HG03520 (cell line): ENCODE data around the gene PRKCE.
"Not testable (repeated sequence)": the region's sequence is repeated elsewhere in the genome, so short reads cannot be mapped to it uniquely, and the experiment has no call there.

Experiments
- ATAC-seq: cut with Tn5 transposase; IDR thresholded peaks from one replicate; pipeline ENCODE4 v1.9.1; 2021; ENCODE audit warnings: mild to moderate bottlenecking, moderate library complexity; ENCODE audit not compliant: unreplicated experiment

PRKCE gene

DNA sequence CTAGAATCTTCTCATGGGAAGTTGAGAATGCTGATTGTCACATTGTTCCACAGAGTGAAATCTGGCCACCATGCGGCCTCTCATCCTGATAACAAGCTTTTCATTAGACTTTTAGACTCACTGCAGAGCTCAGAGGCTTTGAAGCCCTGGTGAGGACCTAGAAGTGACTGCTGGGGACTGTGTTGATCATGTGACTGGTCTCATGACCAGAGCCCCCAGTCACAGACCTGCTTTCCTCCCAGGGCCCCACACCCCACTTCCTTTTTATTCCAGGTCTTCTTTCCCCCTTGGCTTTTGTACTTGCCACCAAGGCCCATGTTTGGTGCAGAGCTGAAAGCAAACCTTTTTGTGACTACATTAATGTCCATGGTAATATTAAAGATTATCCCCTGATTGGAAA lies 45.2 kb downstream of the PRKCE start:
- ATAC-seq = no peak

DNA sequence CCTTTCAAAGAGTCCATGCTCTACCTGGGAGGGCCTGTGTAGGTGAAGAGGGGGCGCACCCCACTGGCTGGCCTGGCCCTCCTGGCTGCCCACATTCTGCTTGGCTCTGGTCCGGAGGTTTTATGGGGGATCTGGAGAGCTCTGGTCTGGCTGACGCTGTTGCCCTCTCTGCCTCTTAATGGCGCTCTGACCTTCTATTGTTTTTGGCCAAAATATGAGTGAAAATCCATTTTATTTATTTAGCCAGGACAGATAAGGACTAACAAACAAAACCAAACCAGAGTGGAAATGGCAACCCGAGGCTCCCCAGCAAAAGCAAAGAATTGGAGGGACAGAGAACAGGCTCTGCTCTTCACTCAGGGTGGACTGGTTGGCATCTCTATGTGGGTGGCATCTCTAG lies 45.7 kb downstream of the PRKCE start:
- no peak for ATAC-seq

DNA sequence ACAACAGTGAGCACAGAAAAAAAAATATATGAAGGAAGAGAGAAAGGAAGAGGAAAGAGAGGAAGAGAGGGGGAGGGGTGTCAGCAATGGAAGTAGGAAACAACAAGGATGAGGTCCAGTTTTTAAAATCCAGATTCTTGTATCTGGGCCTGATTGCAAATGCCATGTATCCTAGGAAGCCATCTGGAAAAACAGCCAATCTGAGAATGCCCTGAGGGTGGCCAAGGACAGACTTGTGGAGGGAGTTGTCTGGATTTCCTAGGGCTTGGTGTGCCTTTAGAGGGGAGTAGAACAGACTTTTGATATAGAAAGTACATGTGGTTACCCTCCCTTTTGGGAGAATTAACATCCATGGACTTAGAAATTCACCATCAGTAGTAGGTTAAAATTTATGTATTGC lies 47.1 kb downstream of the PRKCE start:
- no peak for ATAC-seq

DNA sequence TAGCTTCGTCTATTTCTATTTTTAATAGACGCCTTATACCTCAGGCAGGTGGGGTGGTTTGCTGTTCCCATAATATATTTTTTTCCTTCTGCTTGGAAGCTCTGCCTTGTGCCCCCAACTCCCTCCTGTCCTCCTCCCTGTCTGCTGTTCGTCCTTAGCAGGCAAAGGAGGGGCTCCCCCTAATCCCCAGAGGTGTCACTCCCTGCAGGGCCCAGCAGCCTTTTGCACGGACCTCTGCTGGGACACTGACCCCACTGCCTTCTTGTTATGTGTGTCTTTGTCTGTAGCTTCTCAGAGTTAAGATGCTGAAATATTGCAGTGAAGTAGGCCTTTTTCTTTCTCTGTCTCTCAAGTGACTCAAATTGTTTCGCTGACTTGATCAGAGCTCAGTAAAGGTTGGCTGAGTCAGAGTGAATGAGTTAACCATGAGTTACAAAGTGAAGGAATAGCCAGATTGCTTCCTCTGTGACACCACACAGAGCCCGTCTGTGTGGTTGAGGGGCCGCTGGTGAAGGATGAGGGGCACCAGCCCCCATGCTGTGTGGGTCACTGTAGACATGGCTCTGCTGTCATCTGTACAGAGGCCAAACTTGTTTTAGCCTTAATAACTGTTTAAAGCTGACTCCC lies 47.7 kb downstream of the PRKCE start:
- ATAC-seq = no peak

DNA sequence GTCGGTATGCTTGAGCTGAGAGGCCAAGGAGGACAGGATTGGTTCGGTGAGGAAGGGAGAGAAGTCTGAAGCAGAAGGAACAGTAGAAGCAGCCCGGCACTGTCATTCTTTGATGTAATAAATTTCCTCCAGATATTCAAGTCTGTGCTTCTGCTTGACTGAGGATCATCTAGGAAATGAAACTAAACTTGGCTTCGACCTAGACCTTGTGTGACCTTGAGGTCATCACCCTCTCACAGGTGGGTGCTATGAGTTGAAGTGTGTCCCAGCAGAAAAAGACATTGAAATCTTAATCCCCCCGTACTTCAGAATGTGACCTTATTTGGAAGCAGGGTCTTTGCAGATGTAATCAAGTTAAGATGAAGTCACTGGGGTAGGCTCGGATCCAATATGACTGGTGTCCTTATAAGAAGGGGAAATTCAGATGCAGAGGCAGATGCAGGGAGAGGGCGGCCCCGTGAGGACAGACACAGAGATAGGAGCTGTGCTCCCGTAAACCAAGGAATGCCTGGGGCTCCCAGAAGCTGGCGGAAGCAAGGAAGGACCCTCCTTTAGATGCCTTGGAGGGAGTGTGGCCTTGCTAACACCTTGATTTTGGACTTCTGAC lies 49.0 kb downstream of the PRKCE start:
- no peak for ATAC-seq

DNA sequence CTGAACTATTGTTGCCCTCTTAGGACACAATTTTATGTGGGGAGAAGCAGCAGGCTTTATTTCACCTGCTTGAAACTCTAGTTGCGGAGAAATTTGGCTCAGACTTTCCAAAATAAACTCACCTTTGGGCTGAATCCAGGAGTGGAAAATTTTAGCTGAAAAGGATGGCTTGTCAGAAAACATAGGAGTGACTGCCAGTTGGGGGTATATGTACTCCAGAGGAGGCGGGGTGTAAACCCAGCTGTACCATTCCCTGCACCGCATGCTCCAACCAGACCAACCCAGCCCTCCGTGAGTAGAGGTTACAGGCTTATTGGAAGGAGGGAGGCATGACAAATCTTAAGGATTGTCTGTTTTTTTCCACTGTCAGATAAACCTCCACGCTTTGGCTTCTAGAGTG lies 53.8 kb downstream of the PRKCE start:
- ATAC-seq = no peak

DNA sequence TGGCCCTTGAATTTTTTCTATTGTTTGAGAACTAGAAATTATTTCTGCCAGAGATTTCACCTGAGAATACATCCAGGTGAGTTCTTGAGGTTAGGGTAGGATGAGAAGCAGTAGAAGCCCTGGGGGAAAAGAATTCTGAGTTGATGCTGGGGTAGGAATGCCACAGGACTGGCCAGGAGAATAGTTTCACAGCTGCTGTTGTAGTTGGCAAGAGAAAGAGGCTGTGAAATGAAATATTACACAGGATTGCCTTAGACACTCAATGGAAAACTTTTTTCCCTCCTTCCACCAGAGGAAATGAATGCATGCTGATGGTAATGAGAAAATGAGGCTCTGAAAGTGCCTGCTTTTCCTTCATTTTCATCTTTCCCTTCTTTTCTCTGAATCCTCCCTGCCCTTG lies 54.6 kb downstream of the PRKCE start:
- no peak for ATAC-seq

DNA sequence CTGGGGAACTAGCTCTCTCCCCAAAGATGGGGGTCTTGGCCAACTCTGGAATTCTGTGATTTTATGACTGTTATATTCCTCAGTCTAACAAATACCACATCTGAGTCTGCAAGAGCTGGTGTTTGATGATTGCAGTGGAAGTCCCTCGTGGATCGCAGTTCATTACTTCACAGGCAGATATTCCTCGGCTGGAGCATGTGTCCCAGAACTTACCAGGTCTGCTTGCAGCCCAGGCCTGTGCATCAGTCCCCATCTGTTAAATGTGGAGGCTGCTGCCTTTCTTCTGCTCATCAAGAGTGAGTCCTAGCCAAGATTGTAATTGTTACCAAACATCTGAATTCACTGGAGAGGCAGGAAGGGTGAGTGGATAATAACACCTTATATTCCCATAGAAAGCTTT lies 55.5 kb downstream of the PRKCE start:
- ATAC-seq = no peak

DNA sequence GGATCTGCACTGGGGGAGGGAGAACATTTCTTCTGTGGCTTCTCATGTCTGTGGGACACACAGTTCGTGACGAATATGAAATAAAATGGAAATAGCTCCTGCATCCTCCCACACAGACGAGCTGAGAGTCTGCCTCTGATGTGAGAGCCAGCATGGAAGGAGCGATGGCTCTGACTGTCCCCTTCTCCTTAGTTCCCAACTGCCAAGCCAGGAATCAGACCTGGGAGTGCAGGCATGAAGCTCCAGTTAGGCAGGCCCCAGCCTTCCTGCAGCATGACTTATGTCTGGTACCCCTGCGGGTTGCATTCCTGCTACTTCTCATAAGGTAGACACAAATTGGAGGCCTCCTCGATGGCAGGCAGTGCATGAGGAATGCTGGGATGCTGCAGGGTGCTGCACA lies 56.2 kb downstream of the PRKCE start:
- no peak for ATAC-seq

DNA sequence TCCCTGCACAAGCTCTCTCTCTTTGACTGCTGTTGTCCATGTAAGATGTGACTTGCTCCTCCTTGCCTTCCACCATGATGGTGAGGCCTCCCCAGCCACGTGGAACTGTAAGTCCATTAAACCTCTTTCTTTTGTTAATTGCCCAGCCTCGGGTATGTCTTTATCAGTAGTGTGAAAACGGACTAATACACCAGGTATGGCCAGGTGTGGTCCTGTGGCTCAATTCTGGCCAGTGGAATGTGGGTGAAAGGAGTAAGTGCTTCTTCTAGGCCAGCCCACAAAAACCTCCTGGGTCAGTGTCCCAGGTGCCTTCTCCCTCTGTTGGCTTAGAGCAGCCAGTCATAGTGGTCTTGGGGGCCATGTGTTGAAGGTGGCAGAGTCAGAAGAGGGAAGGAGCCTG lies 57.0 kb downstream of the PRKCE start:
- ATAC-seq = no peak

DNA sequence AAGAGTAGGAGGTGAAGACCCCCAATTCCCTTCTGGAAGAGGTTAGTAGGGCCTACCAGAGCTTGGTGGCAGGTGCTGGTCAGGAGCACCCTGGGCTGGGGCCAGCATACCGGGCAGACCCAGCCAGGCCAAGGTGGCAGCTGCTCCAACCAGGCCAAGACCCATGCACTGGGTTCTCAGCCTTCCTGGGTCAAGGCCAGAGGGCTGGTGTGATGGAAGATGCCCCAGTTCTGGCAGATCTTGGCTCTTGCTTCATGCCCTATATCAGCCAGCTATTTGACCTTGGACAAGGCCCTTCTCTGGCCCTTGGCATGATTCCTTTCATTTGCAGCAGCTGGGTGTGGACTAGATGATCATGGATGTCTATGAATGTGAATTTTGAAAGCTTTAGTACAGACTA lies 57.7 kb downstream of the PRKCE start:
- no peak for ATAC-seq

DNA sequence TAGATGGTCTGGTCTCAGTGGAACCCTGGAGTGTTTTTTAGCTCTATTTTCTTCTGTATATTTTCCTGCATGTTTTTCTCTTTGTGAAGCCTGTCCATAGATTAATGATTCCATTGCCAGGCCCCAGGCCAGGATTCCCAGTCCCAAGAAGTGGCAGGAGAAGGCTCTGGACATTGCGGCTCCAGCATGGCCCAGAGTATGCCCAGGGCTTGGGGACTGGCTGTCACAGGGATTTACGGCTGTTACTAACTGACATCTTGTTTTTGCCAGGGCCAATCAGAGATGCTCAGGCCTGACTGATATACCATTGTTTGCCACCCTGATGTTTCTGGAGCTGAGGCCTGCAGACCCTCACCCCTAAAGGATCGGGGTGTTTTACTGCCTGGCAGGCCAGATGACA lies 59.0 kb downstream of the PRKCE start:
- no peak for ATAC-seq

DNA sequence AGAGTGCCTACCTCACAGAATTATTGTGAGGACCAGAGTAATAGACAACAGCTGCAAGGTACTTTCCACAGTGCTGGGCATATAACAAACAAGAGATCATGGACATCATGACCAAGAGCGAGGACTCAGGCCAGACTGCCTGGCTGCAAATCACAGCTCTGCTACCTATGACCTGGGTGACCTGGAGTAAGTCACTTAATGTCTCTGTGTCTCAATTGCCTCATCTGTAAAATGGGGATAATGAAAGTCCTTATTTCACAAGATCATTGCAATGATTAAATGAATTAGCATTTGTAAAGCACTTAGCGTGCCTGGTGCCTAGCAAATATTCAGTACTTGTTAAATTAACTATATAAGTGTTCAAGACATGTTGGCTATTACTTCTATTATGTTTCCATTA lies 59.7 kb downstream of the PRKCE start:
- no peak for ATAC-seq

DNA sequence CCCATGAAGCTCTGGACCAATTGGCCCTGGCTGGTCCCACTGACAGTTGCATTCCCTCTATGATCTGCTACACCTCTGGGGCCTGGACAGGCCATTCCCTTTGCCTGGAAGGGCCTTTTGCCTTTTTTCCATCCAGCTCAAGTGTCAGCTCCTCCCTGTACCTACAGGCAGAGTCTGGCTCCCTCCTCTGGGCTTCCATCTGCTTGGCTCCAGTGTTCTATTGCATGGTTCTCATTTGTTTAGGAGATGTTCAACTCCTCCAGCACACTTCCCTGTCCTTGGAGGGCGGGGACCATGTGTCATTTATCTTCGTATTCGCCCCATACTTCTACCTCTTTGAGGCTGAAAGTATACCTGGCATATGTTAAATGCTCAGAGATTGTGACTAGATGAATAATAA lies 61.1 kb downstream of the PRKCE start:
- no peak for ATAC-seq

DNA sequence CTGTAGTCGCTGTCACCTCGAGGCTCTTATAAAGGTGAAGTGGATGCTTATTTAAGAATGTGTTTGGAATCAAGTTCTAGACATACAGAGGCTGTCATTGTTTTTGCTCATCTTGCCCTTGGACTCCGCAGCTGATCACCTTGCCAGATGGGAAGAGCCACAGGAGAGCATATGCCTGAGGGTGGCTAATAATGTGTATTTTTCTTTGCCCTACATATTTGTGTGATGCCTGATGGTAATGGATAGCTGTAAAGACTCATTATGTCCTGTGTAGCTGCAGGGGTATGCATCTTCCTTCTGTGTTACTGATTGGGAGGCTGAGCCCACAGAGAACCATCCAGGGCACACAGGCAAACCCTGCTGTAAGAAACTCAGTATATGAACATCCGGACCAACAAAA lies 61.7 kb downstream of the PRKCE start:
- ATAC-seq = no peak

DNA sequence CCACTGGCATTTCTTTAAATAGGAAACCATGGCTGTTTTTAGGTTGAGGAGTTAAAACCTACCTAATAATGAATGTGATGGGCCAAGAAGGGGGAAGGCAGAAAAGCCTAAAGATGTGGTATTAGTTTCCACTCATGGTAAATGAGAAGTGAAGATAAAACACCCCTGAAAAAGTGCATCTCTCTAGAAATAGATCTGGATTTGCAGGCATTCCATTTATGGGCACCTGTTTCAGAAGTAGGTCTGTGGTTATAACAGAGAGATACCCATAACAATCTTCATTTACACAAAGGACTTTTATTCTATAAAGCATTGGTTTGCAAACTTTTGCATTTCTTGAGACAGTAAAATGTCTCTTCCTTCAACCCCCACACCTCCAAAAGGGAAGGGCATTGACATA lies 62.1 kb downstream of the PRKCE start:
- ATAC-seq = no peak

DNA sequence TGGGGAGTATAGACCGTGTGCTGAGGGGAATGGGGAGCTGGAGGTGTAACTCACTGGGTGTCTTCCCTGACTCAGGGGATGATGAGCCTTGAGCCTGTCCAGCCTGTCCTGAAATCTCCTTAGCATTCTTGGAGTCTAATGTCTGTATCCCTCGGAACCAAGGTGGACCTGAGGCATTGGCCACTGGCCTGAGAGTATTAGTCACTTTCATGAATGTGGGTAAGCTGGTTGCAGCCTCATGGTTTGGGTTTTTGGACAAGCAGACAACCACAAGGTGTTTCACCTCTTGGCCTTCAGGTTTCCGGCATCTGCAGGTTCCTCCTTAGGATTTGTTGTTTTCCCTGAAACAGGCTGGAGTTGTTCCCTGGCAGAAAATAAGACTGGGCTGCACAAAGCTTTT lies 63.2 kb downstream of the PRKCE start:
- no peak for ATAC-seq

DNA sequence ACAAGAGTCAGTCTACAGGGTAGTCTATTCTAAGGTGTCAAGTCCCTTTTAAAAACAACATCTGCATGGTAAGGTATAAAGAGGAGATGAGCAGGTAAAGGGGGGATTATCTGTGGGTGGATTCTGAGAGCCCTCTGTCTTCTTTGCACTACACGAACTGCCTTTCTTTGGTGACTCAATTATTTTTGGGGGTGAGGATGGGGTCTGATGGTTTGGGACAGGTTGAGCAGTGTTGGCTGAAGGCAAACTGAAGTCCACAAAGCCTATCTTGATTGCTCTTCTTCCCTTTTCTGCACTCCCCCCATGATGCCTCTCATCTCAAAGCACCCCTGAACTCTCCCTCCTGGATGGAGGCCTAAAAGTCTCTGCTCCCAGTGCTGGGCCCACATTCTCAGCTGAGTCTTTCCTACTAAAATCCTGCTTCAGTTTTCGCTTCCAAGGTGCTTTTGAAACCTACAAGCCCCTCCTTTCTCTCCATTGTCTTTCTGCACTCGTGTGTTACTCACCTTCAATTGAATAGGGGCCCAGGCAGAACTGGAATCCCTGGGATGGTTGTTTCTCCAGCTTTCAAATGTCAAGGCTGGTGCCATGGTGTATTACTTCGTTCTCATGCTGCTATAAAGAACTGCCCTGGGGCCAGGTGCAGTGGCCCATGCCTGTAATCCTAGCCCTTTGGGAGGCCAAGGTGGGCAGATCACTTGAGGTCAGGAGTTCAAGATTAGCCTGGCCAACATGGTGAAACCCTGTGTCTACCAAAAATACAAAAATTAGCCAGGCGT lies 64.3 kb downstream of the PRKCE start:
- no peak for ATAC-seq

DNA sequence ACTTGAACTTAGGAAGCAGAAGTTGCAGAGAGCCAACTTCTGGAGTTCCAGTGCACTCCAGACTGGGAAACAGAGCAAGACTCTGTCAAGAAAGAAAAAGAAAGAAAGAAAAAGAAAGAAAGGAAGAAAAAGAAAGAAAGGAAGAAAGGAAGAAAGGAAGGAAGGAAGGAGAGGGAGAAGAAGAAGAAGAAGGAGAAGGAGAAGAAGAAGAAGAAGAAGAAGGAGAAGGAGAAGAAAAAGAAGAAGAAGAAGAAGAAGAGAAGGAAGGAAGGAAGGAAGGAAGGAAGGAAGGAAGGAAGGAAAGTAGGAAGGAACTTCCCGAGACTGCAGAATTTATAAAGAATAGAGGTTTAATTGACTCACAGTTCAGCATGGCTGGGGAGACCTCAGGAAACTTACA lies 65.0 kb downstream of the PRKCE start:
- not testable (repeated sequence) for ATAC-seq

DNA sequence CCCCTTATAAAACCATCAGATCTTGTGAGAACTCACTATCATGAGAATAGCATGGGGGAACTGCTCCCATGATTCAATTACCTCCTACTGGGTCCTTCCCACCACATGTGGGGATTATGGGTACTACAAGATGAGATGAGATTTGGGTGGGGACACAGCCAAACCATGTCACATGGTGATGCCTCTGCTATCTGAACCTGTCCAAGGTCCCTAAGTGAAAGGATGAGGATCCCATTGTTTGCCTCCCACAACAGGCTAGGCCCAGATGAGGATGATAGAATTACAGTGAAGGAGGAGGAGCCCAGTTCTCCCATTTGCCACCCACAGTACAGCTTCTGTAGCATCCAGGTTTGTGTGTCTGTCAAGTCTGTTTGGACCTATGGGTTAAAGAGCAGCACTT lies 65.4 kb downstream of the PRKCE start:
- ATAC-seq = no peak

DNA sequence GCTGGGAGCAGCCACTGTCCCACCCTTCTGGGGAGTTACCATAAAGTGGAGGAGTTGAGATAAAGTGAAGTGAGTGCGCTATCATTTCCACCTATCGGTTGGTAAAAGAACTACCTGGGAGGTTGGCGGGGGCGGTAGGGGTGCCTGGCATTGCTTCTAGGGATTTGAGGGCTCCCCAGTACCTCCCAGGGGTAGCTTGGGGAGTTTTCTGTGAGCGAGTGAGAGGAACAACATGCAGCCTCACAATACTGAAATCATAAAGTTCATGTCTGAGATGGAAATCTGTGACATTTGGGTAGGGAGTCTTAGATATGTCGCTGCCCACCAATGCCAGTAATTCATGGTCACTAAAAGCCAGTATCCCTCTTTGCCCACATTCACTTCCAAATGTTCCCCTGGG lies 68.7 kb downstream of the PRKCE start:
- no peak for ATAC-seq

DNA sequence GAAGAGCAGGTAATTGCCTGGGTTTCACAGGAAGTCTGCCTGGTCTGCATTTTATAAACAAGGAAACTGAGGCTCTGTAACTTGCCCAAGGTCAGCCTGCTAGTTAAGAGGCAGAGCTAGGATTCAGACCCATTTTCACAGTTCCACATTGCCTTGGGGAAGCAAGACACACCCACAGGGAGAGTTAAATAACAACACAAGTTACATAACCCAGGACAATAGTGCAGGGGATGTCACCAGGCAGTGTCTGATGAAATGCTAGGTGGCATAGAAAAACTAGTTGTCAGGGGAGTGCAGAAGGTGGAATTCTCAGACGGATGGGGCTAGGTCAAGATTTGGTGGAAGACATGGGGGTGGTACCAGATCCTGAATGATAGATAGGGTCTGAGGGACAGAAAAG lies 69.7 kb downstream of the PRKCE start:
- no peak for ATAC-seq

DNA sequence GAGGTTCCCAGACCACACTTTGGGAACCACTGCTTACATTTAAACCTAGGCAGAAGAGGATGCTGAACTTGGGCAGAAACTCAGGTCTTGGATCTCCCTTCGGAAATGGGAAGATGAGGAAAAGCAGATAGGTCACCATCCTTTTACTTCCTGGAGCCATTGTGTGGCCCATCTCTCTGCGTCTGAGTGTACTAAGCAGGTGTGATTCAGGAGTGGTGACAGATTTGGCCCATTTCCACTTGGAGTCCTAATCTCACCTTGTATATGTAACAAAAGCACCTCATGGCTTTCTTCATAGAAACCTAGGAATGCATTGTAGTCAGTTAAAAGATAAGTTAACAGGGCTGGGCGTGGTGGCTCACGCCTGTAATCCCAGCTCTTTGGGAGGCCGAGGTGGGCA lies 71.0 kb downstream of the PRKCE start:
- ATAC-seq = no peak
